Breast epithelium (tissue), 3 donors: Measurements from ENCODE around the gene ATP9A.

Experiments used
- CTCF ChIP-seq, 3 donors: fragments of 450-650 bp; IDR thresholded peaks; one replicate each; pipeline ENCODE4 v1.5.1; 2016 to 2017; ENCODE audit warnings: antibody characterized with exemption in 3 of 3, mild to moderate bottlenecking in 3 of 3, moderate library complexity in 3 of 3
- POLR2AphosphoS5 ChIP-seq, 3 donors: sonication (generic); formaldehyde crosslinking; IDR thresholded peaks; one replicate each; pipeline ENCODE4 v1.6.1; 2017; ENCODE audit warnings: antibody characterized with exemption in 3 of 3

- TF ChIP-seq CTCF (IDR thresholded peaks at IDR 0.05) (no peak), POLR2AphosphoS5 (IDR thresholded peaks at IDR 0.05) (no peak)
Measured at GRCh38 chr20:51800872-51801121, 32.6 kb upstream of the ATP9A start.
